ENCODE results near the gene AKAP11. TPM values are rescaled to one million over a fixed set of nuclear protein-coding genes. Genes with fewer than 3 reads are reported as not detected.

The AKAP11 gene
- total and polyA plus RNA-seq, 2 of the 8 experiments (the other 6 are each of a cell fraction or from before 2014, with no cell fraction given), result 4.5 to 21.9 TPM

- Histone ChIP-seq H2BK15ac (ENCODE audit: low read length) (no peak overlapping the region), H4K20me1 (replicated peaks in 1 of 2; ENCODE audit: control insufficient read depth in 1 of 2, insufficient read depth in 2 of 2, low read length in 2 of 2) (no peaks in the 10 kb centered on the region), H3K79me1 (ENCODE audit: low read depth, low read length) (no peaks in the 10 kb centered on the region), H4K5ac (ENCODE audit: insufficient read length, low read depth, low read length) (no peak overlapping the region), H2BK120ac (replicated peaks; ENCODE audit: low read depth, low read length) (no peak overlapping the region), H3K79me2 (ENCODE audit: control insufficient read depth in 1 of 2, insufficient read depth in 2 of 2, low read length in 2 of 2) (no peaks in the 10 kb centered on the region), H3K9ac (replicated peaks in 1 of 4; ENCODE audit: extremely low read depth in 1 of 4, low read depth in 3 of 4, low read length in 3 of 4) (no peak overlapping the region), H3K56ac (replicated peaks; ENCODE audit: insufficient read length, low read depth, low read length) (no peak overlapping the region), H3K23me2 (ENCODE audit: low read depth, low read length) (no peaks in the 10 kb centered on the region), H3K18ac (ENCODE audit: extremely low read depth, low read length) (no peak overlapping the region), H3K9me3 (ENCODE audit: insufficient read depth in 2 of 2, low read depth in 1 of 2, low read length in 1 of 2) (no peaks in the 10 kb centered on the region), H2AK5ac (ENCODE audit: low read depth, low read length) (no peak overlapping the region), H2BK12ac (ENCODE audit: low read depth, low read length) (no peak overlapping the region), H3K4me2 (ENCODE audit: insufficient read depth in 1 of 2, low read depth in 2 of 2, low read length in 2 of 2) (no peak overlapping the region), H3K4me3 (ENCODE audit: extremely low read depth in 1 of 4, insufficient read depth in 2 of 4, low read depth in 3 of 4, low read length in 4 of 4) (no peak overlapping the region), H3K14ac (ENCODE audit: insufficient read length) (no peak overlapping the region), H3K23ac (ENCODE audit: insufficient read length) (no peak overlapping the region), H3K27me3 (replicated peaks in 1 of 4; ENCODE audit: control insufficient read depth in 3 of 4, extremely low read depth in 1 of 4, insufficient read depth in 3 of 4, low read length in 3 of 4) (no peaks in the 10 kb centered on the region), H3K4ac (replicated peaks; ENCODE audit: insufficient read length, low read depth, low read length) (no peak overlapping the region), H3K27ac (ENCODE audit: low read depth, low read length) (no peak overlapping the region), H2AFZ (ENCODE audit: low read length) (no peak overlapping the region), H3K4me1 (replicated peaks in 1 of 4; ENCODE audit: control insufficient read depth in 3 of 4, insufficient read depth in 4 of 4, low read length in 3 of 4) (peaks cover 0 to under 1% (median 0%) of the 10 kb centered on the region in 4 experiments; a peak in 1 of 7 replicates), H4K8ac (ENCODE audit: extremely low read depth, insufficient read depth, low read length) (no peak overlapping the region), H4K91ac (replicated peaks; ENCODE audit: insufficient read length, low read length) (no peak overlapping the region), H3K36me3 (ENCODE audit: control insufficient read depth in 2 of 4, insufficient read depth in 4 of 4, low read length in 3 of 4) (no peaks in the 10 kb centered on the region), H2BK20ac (ENCODE audit: low read length) (no peak overlapping the region), H2BK5ac (ENCODE audit: low read depth, low read length) (no peak overlapping the region)
- no peak for TF ChIP-seq ATF2 (IDR thresholded peaks at IDR 0.05; ENCODE audit: low read length)
- no peak for TF ChIP-seq CBX5 (IDR thresholded peaks at IDR 0.05; ENCODE audit: low read depth, low read length)
- TF ChIP-seq ATF3 (IDR thresholded peaks at IDR 0.05; ENCODE audit: insufficient read depth, low read depth, low read length), result no peak
- TF ChIP-seq EZH2 (IDR thresholded peaks at IDR 0.05; ENCODE audit: low read depth, low read length, severe bottlenecking), result no peak
- TF ChIP-seq NANOG (IDR thresholded peaks at IDR 0.05; ENCODE audit: insufficient read depth, low read depth, low read length, poor library complexity, severe bottlenecking), result no peak
- TF ChIP-seq CHD1 (IDR thresholded peaks at IDR 0.05; ENCODE audit: low read depth, low read length), result no peak
- TF ChIP-seq POLR2AphosphoS5 (IDR thresholded peaks at IDR 0.05; ENCODE audit: low read depth, low read length), result no peak
- TF ChIP-seq TCF12 (IDR thresholded peaks at IDR 0.05; ENCODE audit: low read depth, low read length), result no peak
- TF ChIP-seq MAFK (IDR thresholded peaks at IDR 0.05; ENCODE audit: low read depth, low read length), result no peak
- TF ChIP-seq ASH2L (IDR thresholded peaks at IDR 0.05; ENCODE audit: low read length), result no peak
- no peak for TF ChIP-seq RXRA (IDR thresholded peaks at IDR 0.05; ENCODE audit: insufficient read depth, low read depth, low read length)
- TF ChIP-seq TBP (IDR thresholded peaks at IDR 0.05; ENCODE audit: low read depth, low read length), result no peak
- DNase-seq (ENCODE audit: low read depth in 1 of 2, low spot score in 2 of 2) (no peak), FAIRE-seq (no peak)
- ChIA-PET CTCF (ENCODE audit: partially characterized antibody) (interaction anchor here (2.3 kb wide), 1 partner anchor 11 kb away, joined by 15 read pairs; no protein-coding TSS in a partner anchor), POLR2A (ENCODE audit: partially characterized antibody) (no interaction called here)
Observed at GRCh38 chr13:42328672-42329071, 56.7 kb downstream of the AKAP11 start.
